Activated T-helper 1 cell treated with anti-CD3 and anti-CD28 coated beads, Interleukin-2, amount 50 U/mL, for 16 hours (primary cell): Measurements from ENCODE around the gene ISX.
"Not testable (repeated sequence)": the region's sequence is repeated elsewhere in the genome, so short reads cannot be mapped to it uniquely, and the experiment has no call there.

Experiments used
- DNase-seq, 2 donors: peaks; one replicate each; pipeline ENCODE4 v3.0.0-alpha.2; 2020; ENCODE audit warnings: low read depth in 1 of 2, low spot score in 1 of 2

Gene ISX

DNA sequence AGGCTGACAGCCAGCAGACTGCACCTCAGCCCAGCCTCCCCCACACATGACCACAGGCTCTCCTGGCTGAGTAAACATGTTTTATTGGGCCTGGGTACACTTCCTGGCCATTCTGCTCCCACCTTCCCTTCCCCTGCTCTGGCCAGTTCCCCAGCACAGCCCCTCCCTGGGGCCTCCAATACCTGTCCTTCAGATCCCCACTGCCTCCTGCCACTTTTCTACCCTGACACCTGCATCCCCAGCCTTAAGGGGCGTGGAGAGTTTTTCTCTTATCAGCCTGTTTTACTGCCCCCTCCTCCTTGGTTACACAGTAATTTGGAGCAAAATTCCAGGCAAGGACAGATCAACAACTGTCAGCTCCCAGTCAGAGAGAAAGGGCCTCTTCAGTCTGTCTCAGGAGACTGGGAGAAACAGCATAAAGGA is at the start of gene ISX:
TSS of gene ISX (plus strand) at position 363 of the 423 bp plus-strand sequence. CDS start 930 bp downstream, outside the sequence.
- DNase-seq, result no peak

GRCh38 chr22:35016909-35017308 is 49.0 kb upstream of the ISX start:
- DNase-seq, result no peak

DNA sequence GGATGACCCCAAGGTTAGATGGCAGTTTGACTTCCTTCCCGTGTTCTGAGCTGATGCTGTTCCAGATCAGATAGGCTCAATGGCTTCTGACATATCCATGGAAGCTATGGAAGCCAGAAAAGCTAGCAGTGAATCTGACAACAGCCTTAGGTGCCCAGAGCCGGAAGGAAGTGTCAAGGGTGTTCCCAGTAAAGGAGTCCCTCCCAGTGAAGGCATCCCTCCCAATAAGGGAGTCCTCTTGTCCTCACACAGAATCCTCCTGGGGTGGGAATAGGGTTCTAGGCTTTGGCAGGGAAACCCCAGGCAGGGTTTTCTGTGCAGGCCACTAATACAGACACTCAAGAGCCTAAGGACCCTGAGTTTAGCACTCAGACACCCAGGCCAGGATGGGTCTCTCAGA is 47.0 kb upstream of the ISX start:
- no peak for DNase-seq

DNA sequence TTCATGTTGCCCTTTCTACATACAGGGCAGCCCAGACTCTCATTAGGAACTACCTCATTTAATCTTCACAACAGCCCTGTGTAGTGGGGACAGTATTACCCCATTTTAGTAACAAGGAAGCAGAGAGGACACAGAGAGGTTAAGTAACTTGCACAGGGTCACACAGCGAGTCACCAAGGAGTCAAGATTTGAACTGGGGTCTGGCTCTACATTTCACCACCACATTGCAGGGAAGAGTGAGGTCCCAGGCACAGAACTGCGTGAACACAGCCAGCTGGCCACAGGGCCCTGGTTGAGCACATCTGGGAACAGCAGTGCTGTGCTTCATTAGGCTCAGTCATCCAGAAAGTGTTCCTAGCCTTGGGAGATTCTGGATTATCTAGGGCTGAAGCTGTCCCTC is 45.4 kb upstream of the ISX start:
- no peak for DNase-seq

DNA sequence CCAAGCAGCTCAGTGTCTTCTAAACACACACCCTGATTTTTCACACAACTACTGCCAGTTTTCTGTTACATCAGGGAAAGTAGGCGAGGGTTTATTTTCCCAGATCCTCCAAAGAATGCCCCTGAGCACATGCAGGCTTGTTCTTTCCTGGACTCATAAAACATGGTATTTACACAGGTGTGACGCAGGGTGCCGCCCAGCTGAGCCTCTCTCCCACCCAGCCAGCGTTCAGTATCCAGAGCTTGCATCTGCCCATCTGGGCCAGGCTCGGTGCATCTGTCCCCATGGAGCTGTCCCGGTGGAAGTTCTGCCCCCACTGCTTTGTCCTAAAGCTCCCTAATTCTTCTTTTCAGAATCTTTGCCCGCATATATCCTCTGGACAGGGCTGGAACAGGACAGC is 44.8 kb upstream of the ISX start:
- no peak for DNase-seq

- DNase-seq, result no peak
Measured at GRCh38 chr22:35022291-35022690, 43.7 kb upstream of the ISX start.

DNA sequence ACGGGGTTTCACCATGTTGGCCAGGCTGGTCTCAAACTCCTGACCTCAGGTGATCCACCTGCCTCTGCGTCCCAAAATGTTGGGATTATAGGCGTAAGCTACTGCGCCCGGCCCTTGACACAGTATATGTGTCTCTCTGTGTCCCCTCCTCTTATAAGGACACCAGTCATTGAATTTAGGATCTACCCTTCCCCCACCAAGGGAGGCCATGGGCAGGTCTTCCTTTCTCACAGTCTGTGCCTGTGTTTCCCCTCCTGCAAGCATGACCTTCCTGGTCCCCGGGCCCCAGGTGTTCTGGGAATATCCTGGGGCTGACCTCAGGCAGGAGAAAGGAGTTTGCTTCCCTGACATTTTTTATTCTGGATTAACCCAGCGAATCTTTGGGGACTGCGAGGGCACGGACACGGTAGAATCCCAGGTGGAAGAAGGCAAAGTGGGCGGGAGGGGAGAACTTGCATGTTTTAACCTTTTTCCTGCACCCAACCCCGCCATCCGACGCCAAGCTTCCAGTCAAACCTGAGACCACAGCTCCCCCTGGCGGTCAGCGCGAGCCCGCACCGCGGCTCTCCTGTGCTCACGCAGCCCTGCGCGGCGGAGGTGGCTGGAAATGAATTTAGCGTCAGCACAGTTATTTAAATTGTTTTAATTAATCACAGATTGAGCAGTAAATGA is 42.1 kb upstream of the ISX start:
- DNase-seq, result peak; percentile 8 to 10

DNA sequence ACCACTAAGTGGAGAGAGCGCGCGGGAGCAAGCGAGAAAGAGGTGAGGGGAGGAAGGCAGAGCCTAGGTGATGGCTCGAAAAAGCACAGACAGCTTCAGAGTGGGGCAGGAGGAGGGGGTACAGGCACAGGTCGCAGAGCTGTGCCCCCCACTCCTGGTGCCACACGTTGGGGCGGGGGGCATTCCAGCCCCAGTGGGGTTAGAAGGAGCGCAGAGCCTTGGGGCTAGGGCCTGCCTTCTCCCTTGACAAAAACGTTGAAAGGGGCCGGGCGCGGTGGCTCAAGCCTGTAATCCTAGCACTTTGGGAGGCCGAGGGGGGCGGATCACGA is 41.6 kb upstream of the ISX start:
- no peak for DNase-seq

GRCh38 chr22:35030112-35030511 is 35.8 kb upstream of the ISX start:
- DNase-seq, result not testable (repeated sequence)

- no peak for DNase-seq
Measured at GRCh38 chr22:35032571-35032970, 33.4 kb upstream of the ISX start.

GRCh38 chr22:35033635-35034296 is 32.2 kb upstream of the ISX start:
- DNase-seq, result no peak

DNA sequence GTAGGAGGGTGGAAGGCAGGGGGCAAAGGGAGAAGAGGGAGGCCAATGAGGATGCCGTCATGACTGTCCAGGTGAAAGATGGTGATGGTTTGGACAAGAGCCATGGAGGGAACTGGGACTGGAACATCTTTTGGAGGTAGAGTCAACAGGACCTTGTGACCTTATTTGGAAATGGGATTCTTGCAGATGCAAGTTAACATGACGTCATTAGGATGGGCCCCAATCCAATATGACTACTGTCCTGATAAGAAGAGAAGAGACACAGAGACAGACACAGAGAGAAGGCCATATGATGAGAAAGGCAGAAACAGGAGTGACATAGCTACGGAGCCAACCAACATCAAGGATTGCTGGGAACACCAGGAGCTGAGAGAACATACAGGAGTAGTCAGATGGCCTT is 31.0 kb upstream of the ISX start:
- no peak for DNase-seq

DNA sequence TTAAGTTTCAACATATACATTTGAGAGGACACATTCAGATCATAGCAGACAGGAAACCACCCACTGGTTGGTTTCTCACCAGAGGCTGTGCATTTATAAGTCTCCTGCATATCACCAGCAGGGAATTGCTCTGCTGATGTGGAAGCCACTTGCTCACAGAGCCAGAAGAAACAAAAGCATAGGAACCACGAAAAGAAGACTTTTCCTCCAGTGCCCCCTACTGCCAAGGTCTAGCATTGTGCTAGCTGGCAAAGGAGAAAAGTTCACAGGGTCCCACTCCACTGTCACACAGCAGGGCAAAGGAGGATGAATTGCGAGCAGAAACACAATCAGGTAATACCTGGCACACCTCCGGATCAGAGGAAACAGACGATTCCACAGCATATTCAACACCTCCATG is 28.9 kb upstream of the ISX start:
- no peak for DNase-seq

DNA sequence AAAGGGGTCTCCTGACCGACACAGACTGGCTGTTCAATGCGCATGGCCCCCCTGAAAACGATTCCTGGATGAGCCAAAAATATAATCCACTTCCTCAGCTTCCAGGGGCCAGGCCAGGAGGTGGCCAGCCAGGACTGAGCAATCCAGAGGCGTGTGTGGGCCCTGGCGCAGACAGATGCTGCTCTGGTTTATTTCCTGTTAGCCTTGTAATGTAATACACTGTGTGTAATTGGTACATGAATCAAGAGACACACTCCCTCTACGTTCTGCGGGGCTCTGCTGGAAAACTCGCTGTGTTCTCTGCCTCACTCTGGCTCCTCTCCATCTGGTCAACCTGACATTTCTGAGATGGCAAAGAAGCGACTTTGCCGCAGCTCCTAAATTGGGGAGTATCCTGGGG is 26.3 kb upstream of the ISX start:
- DNase-seq, result no peak

DNA sequence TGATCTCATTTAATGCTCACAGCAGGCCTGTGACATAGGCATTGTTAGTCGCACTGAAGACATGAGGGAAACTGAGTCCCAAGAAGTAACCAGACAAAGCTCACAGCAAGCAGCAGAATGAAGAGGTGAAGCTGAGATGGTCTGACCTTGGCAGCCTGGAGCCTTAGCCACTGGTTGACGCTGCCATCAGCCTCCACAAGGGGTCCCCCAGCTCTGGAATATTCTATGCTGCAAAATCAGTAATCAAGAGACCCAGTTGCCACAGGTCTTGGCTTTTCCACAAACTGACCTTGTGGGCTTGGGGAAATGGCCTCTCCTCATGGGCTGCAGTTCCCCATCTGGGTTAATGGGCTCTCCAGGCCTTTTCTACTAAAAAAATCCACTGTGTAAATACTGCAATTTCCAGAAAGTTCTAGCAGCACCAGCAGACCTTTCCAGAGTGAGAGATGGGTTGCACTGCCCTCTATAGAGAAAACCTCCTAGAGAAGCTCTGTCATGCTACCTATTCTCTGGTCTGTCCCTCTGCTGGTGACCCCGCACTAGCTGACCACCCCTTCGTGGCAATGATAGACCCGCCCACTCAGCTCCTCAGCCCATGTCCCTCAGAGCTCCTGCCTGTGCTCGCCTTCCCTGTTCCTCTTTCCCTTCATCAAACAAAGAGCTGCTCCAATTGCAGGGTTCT is 22.6 kb upstream of the ISX start:
- no peak for DNase-seq

- no peak for DNase-seq
Measured at GRCh38 chr22:35043934-35044319, 22.0 kb upstream of the ISX start.

- no peak for DNase-seq
Measured at GRCh38 chr22:35044607-35045390, 21.2 kb upstream of the ISX start.

DNA sequence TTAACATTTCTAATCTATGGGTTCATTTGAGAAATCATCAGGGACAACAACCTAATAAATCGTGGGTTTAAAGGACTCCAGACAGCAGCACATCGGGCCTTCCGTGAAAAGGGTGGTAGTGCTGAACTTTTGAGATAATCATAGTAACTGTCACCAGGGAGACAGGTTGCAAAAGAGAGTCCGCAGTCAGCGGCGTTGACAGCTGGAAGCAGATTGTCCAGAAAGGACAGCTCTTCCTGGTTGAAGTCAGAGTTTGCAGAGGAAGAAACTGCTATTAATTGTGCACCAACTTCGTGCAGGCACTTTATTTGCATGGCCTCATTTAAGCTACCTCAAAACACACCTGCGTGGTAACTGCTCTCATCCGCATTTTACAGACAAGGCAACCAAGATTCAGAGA is 20.5 kb upstream of the ISX start:
- no peak for DNase-seq

- no peak for DNase-seq
Measured at GRCh38 chr22:35046744-35047462, 19.1 kb upstream of the ISX start.

- not testable (repeated sequence) for DNase-seq
Measured at GRCh38 chr22:35050038-35050437, 15.9 kb upstream of the ISX start.

DNA sequence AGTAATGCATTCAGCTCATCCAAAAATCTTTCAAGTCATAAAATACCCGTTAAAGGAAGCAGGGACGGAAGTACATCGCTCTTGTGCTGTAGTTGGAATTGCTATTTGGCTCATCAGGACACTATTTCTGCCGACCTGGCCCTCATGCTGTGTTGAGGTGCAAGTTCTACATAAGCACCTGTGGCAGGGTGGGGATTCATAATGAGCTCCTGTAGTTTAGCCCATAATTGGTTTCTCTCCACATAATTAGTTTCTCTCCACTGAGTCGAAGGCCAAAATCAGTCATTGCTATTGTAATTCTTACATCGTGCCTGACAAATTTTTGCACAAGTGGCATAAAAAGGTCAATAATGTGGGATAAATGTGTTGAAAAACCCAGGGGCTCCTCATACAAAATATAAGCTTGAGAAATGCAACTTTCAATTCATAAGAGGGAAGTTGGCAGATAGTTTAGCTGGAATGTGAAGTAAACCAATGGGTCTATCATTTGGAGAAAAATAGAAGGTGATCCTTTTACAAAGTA is 14.9 kb upstream of the ISX start:
- DNase-seq, result no peak
